GM21786 (cell line): ENCODE results near the gene TMEM270.

Experiments used
- ATAC-seq: cut with Tn5 transposase; IDR thresholded peaks from one replicate; pipeline ENCODE4 v1.9.1; 2021; ENCODE audit not compliant: unreplicated experiment

Gene TMEM270

DNA sequence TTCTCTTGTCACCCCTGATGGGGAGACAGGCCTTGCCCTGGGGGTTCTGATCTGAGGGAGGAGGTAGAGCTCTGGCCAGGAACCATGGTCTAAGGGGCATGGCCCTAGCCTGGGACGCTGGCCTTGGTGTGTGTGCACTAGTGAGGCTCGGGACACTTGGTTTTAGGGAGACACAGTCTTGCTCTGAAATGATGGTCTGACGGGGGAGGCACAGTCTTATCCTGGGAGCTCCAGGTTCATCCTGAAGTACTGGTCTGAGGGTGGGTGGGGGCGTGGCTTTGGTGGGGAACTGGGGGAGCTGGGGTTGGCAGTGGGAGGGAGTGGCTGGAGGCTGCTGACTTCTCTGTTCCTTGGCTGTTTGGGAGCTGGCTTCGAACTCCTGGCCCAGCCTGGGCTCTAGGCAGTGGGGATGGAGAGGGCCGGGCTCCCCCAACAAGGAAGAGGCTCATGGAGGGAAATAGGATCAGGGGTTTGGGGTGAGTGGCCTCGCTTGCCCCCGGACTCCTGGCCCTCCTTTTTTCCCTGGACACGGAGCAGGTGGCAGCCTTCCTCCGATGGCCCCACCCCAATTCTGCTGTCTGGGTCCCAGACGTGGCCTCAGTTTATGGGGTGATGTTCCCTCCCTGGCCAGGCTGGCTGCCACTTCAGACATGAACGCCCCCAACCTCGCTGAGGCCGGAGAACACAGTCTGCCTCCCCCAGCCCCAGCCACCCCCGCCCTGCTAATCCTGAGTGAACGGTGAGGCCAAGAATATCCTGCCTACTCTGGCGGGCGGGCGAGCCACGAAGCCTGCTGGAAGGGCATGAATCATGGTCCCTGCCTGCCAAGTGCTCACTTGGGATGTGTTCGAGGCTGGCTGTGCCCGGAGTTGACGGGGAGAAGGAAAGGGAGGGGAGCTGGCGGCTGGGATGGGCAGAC lies 43.5 kb downstream of the TMEM270 start:
- no peak for ATAC-seq

DNA sequence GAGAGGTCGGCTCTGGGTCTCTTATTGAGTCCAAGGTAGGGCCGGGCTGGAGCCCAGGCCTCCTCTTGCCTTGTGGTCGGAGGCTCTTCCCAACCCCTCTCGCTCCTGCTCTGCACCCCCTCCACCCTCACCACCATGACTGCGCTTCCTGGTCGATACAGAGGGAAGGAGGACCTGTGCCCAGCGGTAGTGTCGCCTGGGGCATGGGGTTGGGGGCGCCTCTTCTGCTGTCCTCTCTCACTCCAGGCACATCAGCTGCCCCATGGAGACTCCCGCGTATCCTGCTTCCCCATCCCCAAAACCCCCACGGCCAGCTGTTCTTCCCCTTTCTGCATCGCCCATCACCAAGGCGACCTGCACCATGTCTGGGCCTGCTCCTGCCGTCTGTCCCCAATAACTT lies 44.4 kb downstream of the TMEM270 start:
- no peak for ATAC-seq

DNA sequence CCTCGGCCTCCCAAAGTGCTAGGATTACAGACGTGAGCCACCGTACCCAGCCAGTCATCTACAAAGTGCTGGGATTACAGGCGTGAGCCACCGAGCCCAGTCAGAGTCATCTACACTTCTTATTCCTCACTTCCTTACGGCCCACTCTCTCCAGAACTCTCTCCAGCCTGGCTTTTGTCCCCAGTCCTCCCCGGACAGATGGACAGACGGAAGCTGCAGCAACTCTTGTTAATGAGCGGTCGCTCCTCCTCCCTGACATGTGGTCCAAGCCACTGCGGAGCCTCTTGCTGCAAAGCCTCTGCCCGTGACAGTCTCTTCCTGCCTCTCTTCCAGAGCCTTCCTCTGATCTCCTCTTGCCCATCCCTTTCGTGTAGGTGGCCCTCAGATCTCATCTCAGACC lies 45.9 kb downstream of the TMEM270 start:
- no peak for ATAC-seq

GRCh38 chr7:73907554-73908122 lies 46.7 kb downstream of the TMEM270 start:
- ATAC-seq, result no peak

DNA sequence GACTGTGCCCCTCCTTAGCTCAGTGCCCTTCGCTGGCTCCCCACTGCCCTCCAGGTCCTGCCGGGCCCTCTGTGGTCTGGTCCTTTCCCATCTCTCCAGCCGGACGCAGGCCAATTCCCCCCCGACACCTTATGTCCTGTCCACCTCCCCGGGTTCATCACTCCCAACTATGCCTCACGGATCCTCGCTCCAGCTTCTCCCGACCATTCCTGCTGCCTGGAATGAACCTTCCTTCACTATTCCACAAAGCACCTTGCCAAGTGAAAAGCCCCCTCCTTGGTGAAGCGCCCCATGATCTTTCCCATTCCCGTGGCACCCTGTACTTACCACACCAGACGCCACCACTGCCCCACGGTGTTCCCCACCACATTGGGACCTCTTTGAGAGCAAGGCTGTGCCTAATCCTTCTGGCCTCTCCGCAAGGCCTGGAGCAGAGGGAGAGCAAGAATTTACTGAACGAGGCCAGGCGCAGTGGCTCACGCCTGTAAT lies 47.2 kb downstream of the TMEM270 start:
- ATAC-seq, result no peak

DNA sequence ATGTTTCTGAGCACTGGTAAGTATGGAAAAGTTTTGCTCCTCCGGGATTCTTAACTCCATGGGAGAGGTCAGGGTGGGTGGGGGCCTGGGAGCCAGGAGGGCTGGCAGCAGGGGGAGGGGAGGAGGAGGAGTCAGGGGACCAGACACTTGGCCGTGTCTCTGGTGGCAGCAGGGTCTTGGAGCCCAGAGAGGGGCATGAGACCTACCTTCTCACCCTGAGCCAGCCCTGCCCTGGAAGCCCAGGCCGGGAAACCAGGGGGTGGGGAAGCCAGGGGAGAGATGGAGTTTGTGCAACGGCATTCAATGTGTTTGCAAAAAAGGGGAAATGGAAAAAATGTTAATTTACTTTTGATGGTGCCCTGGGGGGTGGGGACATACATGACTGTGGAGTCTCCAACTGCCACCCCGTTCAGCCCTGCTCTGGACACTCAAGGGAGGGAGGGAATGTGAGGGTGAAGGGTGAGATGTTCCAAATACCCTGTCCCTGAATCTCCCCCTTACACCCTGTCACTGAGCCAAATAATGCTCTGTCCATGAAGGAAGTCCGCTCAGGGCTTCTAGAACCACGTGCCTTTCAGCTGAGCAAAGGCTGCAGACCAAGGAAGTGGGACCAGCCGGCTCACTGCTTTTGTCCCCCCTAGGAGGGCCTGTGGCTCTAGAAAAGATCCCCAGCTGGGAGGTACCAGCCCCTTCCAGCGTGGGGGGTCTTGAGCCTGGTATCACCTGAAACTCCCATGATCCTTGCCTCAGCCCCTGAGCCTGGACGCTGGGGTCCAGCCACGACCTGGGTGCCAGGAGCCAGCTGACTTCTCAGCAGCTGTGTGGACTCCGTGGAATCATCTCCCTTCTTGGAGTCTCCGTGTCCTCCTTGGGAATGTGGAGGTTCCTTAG lies 48.3 kb downstream of the TMEM270 start:
- no peak for ATAC-seq

GRCh38 chr7:73909996-73910395 lies 49.0 kb downstream of the TMEM270 start:
- ATAC-seq, result no peak

- ATAC-seq, result no peak
These were observed 51.3 kb downstream of the TMEM270 start for GRCh38 chr7:73912223-73912622.
